Chondrocyte (in vitro differentiated cells): ENCODE results near the gene BCAR1. TPM values are rescaled to one million over a fixed set of nuclear protein-coding genes. Genes with fewer than 3 reads are reported as not detected.

Source experiments
- DNase-seq: peaks from one replicate; pipeline ENCODE4 v3.0.0; 2021; ENCODE audit warnings: mixed read lengths, low spot score
- H3K27ac Mint-ChIP-seq: one replicate; pipeline ENCODE4 v1.8.0; 2021; ENCODE audit warnings: mild to moderate bottlenecking, moderate library complexity, mixed read lengths; ENCODE audit not compliant: unreplicated experiment
- H3K27me3 Mint-ChIP-seq: 2 replicates; pipeline ENCODE4 v1.8.0; 2021; ENCODE audit warnings: low read depth, mixed read lengths
- H3K36me3 Mint-ChIP-seq: 2 replicates; pipeline ENCODE4 v1.8.0; 2021; ENCODE audit warnings: low read depth, mixed read lengths
- H3K4me1 Mint-ChIP-seq: 2 replicates; pipeline ENCODE4 v1.8.0; 2021; ENCODE audit warnings: low read depth, mild to moderate bottlenecking, mixed read lengths
- H3K4me3 Mint-ChIP-seq: one replicate; pipeline ENCODE4 v1.8.0; 2021; ENCODE audit warnings: mild to moderate bottlenecking, moderate library complexity, mixed read lengths; ENCODE audit not compliant: unreplicated experiment
- H3K9me3 Mint-ChIP-seq: 2 replicates; pipeline ENCODE4 v1.8.0; 2021; ENCODE audit warnings: low read depth, mixed read lengths
- total RNA-seq: library from RNA; stranded (reverse); gene quantifications from 3 replicates; pipeline ENCODE4 v1.2.1, GENCODE V29; 2021
- TF ChIP-seq, protein P1 (sequence below): fragments of 200-600 bp; sonication (generic); IDR thresholded peaks from 2 replicates; pipeline ENCODE4 v1.5.0; 2021; ENCODE audit warnings: antibody characterized with exemption, mild to moderate bottlenecking, moderate library complexity

The BCAR1 gene
- total RNA-seq, 1 donor from 2014 or later, result 125 TPM

GRCh38 chr16:75192606-75193264 is 58.7 kb downstream of the BCAR1 start:
- no peak overlapping the region for H3K4me3 Mint-ChIP-seq
- TF ChIP-seq, protein P1, sequence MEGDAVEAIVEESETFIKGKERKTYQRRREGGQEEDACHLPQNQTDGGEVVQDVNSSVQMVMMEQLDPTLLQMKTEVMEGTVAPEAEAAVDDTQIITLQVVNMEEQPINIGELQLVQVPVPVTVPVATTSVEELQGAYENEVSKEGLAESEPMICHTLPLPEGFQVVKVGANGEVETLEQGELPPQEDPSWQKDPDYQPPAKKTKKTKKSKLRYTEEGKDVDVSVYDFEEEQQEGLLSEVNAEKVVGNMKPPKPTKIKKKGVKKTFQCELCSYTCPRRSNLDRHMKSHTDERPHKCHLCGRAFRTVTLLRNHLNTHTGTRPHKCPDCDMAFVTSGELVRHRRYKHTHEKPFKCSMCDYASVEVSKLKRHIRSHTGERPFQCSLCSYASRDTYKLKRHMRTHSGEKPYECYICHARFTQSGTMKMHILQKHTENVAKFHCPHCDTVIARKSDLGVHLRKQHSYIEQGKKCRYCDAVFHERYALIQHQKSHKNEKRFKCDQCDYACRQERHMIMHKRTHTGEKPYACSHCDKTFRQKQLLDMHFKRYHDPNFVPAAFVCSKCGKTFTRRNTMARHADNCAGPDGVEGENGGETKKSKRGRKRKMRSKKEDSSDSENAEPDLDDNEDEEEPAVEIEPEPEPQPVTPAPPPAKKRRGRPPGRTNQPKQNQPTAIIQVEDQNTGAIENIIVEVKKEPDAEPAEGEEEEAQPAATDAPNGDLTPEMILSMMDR, result no peak
- H3K4me1 Mint-ChIP-seq, result peaks cover 14% of the 10 kb centered on the region
- peak; percentile 35 for DNase-seq
- no peaks in the 10 kb centered on the region for H3K9me3 Mint-ChIP-seq
- no peaks in the 10 kb centered on the region for H3K36me3 Mint-ChIP-seq
- no peak overlapping the region for H3K27ac Mint-ChIP-seq
- H3K27me3 Mint-ChIP-seq, result peaks cover 14% of the 10 kb centered on the region

- no peak overlapping the region for H3K27ac Mint-ChIP-seq
- no peak overlapping the region for H3K4me3 Mint-ChIP-seq
- H3K9me3 Mint-ChIP-seq, result no peaks in the 10 kb centered on the region
- H3K36me3 Mint-ChIP-seq, result no peaks in the 10 kb centered on the region
- peaks cover 14% of the 10 kb centered on the region for H3K4me1 Mint-ChIP-seq
- peak; percentile 55 for DNase-seq
- H3K27me3 Mint-ChIP-seq, result peaks cover 6% of the 10 kb centered on the region
- TF ChIP-seq, protein P1, result no peak
Observed at GRCh38 chr16:75189638-75190245, 61.7 kb downstream of the BCAR1 start.

DNA sequence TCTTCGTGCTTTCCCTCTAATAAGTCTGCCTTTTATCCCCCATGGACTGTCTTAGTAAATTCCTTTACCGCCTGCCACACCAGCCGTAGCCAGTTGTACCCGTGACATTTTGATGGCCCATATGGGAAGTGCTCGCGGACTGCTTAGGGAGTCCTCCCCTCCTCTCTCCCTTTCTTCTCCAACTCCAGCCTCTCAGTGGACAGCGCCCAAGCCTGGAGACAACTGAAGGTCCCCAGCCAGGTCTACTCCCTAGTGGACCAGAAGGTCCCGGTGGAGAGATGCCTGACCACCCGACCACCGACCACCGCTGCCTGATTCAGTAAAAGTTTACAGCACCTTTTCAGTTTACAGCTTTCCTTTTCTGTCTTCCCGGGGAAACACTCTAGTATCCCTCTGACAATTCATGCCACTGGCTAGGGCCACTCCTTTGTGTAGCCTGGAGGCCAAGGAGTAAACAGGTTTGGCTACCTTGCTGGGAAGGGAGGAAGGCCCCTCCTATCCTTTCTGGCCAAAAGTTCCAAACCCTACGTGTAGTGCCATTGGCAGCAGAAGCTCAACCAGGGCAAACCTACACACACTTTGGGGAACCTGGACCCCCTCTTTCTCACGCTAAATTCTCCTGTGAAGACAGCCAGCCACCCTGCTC is 62.5 kb downstream of the BCAR1 start:
- TF ChIP-seq, protein P1, result no peak
- peaks cover 6% of the 10 kb centered on the region for H3K27me3 Mint-ChIP-seq
- H3K27ac Mint-ChIP-seq, result no peak overlapping the region
- H3K9me3 Mint-ChIP-seq, result no peaks in the 10 kb centered on the region
- DNase-seq, result peak; percentile 59
- H3K4me1 Mint-ChIP-seq, result peaks cover 14% of the 10 kb centered on the region
- no peaks in the 10 kb centered on the region for H3K36me3 Mint-ChIP-seq
- H3K4me3 Mint-ChIP-seq, result no peak overlapping the region

DNA sequence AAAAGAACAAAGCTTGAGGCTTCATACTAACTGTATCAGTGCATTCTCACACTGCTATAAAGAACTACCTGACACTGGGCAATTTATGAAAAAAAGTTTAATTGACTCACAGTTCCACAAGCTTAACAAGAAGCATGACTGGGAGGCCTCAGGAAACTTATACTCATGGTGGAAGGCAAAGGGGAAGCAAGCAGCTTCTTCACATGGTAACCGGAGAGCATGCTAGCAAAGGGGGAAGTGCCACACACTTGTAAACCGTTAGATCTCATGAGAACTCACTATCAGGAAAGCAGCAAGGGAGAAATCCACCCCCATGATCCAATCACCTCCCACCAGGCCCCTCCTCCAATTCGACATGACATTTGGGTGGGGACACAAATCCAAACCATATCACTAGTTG is 69.8 kb downstream of the BCAR1 start:
- H3K9me3 Mint-ChIP-seq, result peaks cover 22% of the 10 kb centered on the region
- TF ChIP-seq, protein P1, result no peak
- no peaks in the 10 kb centered on the region for H3K27me3 Mint-ChIP-seq
- no peak for DNase-seq
- H3K27ac Mint-ChIP-seq, result no peak overlapping the region
- no peaks in the 10 kb centered on the region for H3K4me1 Mint-ChIP-seq
- H3K4me3 Mint-ChIP-seq, result no peak overlapping the region
- peaks cover 2% of the 10 kb centered on the region for H3K36me3 Mint-ChIP-seq

- Mint-ChIP-seq H3K36me3 (peaks cover 6% of the 10 kb centered on the region), H3K4me1 (no peaks in the 10 kb centered on the region), H3K9me3 (peaks cover 39% of the 10 kb centered on the region), H3K27me3 (no peaks in the 10 kb centered on the region), H3K27ac (no peak overlapping the region), H3K4me3 (no peak overlapping the region)
- TF ChIP-seq, protein P1, result no peak
- DNase-seq, result peak; percentile 36
Observed at GRCh38 chr16:75179208-75179607, 72.2 kb downstream of the BCAR1 start.

Other genes starting within 250 kb of the BCAR1 start
- gene LDHD, start 134.8 kb downstream of the BCAR1 start, total RNA-seq, result 2.3 to 2.7 TPM (median 2.6 TPM) in 3 replicates
- gene ZFP1, start 103.1 kb downstream of the BCAR1 start, total RNA-seq, result 11.4 to 15.3 TPM (median 14.1 TPM) in 3 replicates
- gene CTRB2, start 44.5 kb downstream of the BCAR1 start, total RNA-seq, result not detected in 3 replicates
- not detected in 3 replicates for gene CTRB1, start 32.6 kb downstream of the BCAR1 start, total RNA-seq
- gene CFDP1, start 181.9 kb upstream of the BCAR1 start, total RNA-seq, result 45.3 to 48.9 TPM (median 46.1 TPM) in 3 replicates
- 12.7 to 14.5 TPM (median 13.4 TPM) in 3 replicates for gene TMEM170A, start 213.1 kb upstream of the BCAR1 start, total RNA-seq
- 6.3 to 7.1 TPM (median 6.7 TPM) in 3 replicates for gene CHST6, start 243.8 kb upstream of the BCAR1 start, total RNA-seq